GM10266 (cell line): ENCODE measurements around the gene CABLES1.

Experiments used
- DNase-seq: peaks from one replicate; pipeline ENCODE4 v3.0.0; 2012; ENCODE audit errors: extremely low spot score
- CTCF ChIP-seq: IDR thresholded peaks from 2 replicates; pipeline ENCODE4 v1.5.1; 2012; ENCODE audit warnings: mild to moderate bottlenecking, low read depth; ENCODE audit not compliant: control insufficient read depth, insufficient read depth; ENCODE audit errors: missing control alignments

Gene CABLES1

DNA sequence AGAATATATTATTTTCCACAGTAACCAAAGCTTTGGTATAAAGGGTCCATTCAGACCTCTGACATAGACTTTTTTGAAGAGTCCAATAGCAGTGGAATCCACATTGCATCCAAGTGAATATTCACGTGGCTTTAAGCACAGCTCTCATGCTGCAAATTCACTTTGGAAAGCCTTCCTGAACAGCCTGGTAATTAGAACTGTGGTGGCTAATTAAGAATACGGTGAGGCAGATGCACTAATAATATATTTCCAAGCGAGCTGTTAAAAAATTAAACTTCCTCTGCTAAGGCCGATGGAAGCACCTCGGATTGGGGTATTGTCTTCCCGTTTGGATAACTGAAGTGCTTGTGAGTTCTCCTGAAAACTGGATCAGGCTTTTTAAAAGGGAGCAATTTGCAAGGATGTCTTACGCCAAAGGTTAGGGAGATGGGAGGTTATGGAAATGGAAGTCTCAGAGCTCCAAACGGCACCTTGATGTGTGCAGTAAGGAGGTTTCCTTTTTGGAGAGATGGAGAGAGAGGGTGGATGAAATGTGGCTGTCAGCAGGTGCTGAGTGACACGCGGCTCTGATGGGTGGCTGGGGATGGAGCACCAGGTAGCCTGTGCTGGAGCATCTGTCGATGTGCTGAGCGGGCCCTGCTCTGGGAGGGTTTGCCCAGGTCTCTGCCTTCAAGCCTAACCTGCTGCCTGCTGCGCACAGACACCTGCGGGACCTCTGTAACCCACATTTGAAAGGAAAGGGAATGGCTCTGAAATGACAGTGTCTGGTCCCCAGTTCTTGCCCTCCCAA is 37.5 kb downstream of the CABLES1 start:
- no peak for DNase-seq
- TF ChIP-seq CTCF, result no peak

- no peak for TF ChIP-seq CTCF
- DNase-seq, result no peak
Observed at GRCh38 chr18:23173912-23174311, 38.6 kb downstream of the CABLES1 start.

DNA sequence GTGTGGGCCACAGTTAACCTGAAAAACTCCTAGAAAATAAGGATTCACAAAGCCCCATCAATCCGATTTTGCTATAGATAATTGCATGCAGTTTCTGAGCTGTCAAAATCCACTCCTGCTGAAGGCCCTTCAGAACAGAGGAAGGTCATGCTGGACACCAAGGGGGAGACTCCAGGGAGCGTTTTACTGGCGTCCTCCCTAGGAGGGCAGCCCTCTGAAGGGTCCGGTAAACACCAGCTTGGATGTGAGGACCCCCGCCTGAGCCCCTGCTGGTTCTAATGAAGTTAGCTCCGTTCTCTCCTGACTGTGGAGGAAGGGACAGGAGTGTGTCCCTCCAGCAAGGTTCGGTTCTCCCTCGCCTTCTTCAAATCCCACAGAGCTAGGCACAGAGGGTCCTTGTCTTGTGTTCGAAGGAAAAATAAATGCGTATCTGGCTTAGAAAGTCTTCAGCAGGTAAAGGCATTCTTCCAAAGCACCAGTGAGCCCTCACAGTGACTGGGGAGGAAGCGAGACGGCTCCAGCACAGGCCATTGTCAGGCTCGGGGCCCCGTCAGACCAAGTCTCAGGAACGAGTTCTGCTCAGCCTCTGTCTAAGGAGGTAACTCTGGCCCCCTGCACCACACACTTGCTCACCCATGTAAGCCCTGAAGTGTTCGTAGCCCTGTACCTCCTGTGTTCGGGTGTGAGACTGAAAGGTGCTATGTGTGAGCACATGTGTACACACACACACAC is 41.6 kb downstream of the CABLES1 start:
- TF ChIP-seq CTCF, result no peak
- no peak for DNase-seq

GRCh38 chr18:23177433-23178072 is 42.3 kb downstream of the CABLES1 start:
- no peak for TF ChIP-seq CTCF
- DNase-seq, result no peak

DNA sequence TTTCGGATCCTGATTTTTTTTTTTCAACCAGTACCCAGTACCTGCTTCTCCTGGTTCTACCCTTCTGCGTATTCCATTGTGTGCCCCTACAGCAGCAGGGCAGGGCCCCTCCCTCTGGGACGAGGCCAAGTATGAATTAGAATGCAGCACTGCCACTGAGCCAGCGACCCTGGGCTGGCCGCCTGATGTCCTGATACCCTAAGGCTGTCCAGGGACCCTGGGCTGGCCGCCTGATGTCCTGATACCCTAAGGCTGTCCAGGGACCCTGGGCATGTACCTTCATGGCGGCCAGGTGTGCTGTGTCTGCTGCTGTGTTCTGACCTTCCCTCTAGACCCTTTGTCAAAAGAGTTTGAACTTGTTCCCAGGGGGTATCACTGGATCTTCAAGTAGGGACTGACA is 42.9 kb downstream of the CABLES1 start:
- no peak for DNase-seq
- TF ChIP-seq CTCF, result no peak

DNA sequence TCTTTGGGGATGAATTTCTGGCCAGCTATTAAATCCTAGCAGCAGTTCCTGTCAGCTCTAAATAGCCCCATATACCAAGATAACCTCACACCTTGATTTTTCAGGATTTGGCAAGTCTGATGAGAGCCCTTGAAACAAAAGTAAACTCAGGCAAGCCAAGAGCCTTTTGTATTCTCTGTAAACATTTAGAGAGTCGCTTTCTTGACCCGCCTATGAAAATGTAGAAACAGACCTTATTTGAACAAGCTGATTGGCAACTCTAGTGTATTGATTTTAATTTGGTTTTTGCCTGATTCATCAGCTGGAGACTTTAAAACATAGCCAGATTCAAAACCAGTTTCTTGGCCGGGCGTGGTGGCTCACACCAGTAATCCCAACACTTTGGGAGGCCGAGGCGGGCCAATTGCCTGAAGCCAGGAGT is 43.4 kb downstream of the CABLES1 start:
- no peak for TF ChIP-seq CTCF
- no peak for DNase-seq

GRCh38 chr18:23179416-23179815 is 44.1 kb downstream of the CABLES1 start:
- TF ChIP-seq CTCF, result no peak

More at GRCh38 chr18:23179416-23179815, 44.1 kb downstream of the CABLES1 start:
- DNase-seq, result no peak
